Keratinocyte (primary cell): ENCODE results near the gene PLXDC1. TPM values are rescaled to one million over a fixed set of nuclear protein-coding genes. Genes with fewer than 3 reads are reported as not detected.

Source experiments
- DNase-seq: peaks from one replicate; pipeline ENCODE4 v3.0.0-alpha.2; 2011; ENCODE audit warnings: low read depth, missing footprints, low spot score
- FAIRE-seq: peaks from 2 replicates; lab custom pipeline; 2011; peaks lifted over from hg19 to GRCh38; lab: Jason Lieb, UNC
- H2AFZ ChIP-seq: 2 replicates; pipeline ENCODE4 v1.6.0; 2012; ENCODE audit warnings: low read length, control low read depth, inconsistent platforms; ENCODE audit not compliant: control insufficient read depth
- H3K27ac ChIP-seq: 2 replicates; pipeline ENCODE4 v1.5.1; 2011; ENCODE audit warnings: low read length; ENCODE audit not compliant: control insufficient read depth, insufficient read depth
- H3K27me3 ChIP-seq: 3 replicates; pipeline ENCODE4 v1.6.0; 2011; ENCODE audit warnings: low read length; ENCODE audit not compliant: control insufficient read depth, insufficient read depth; ENCODE audit errors: extremely low read depth
- H3K36me3 ChIP-seq, 2 experiments: 2 replicates in 1 of 2; 3 replicates in 1 of 2; pipeline ENCODE4 v1.5.1; 2011; ENCODE audit warnings: low read length in 2 of 2, mild to moderate bottlenecking in 1 of 2; ENCODE audit not compliant: control insufficient read depth in 2 of 2, insufficient read depth in 2 of 2; ENCODE audit errors: extremely low read depth in 1 of 2
- H3K4me1 ChIP-seq: 3 replicates; pipeline ENCODE4 v1.5.1; 2011; ENCODE audit warnings: low read length; ENCODE audit not compliant: control insufficient read depth, insufficient read depth; ENCODE audit errors: extremely low read depth
- H3K4me2 ChIP-seq: 3 replicates; pipeline ENCODE4 v1.6.0; 2011; ENCODE audit warnings: low read depth, low read length; ENCODE audit not compliant: control insufficient read depth, insufficient read depth; ENCODE audit errors: extremely low read depth
- H3K4me3 ChIP-seq, 3 experiments: fragments of 200-600 bp in 1 of 3; sonication (generic) in 1 of 3; 2 replicates in 2 of 3; 3 replicates in 1 of 3; pipeline ENCODE4 v1.5.1; 2011 to 2016; ENCODE audit warnings: low read length in 3 of 3, mild to moderate bottlenecking in 3 of 3, control low read depth in 2 of 3, inconsistent platforms in 1 of 3, low read depth in 1 of 3, mixed read lengths in 1 of 3, mixed run types in 1 of 3, moderate library complexity in 1 of 3; ENCODE audit not compliant: control insufficient read depth in 2 of 3, insufficient read depth in 2 of 3; ENCODE audit errors: extremely low read depth in 1 of 3
- H3K79me2 ChIP-seq: 2 replicates; pipeline ENCODE4 v1.6.0; 2012; ENCODE audit warnings: low read length; ENCODE audit not compliant: control insufficient read depth, insufficient read depth
- H3K9ac ChIP-seq: 3 replicates; pipeline ENCODE4 v1.6.0; 2011; ENCODE audit warnings: low read length; ENCODE audit not compliant: control insufficient read depth, insufficient read depth; ENCODE audit errors: extremely low read depth
- H3K9me1 ChIP-seq: 3 replicates; pipeline ENCODE4 v1.6.0; 2011; ENCODE audit warnings: low read length; ENCODE audit not compliant: control insufficient read depth, insufficient read depth; ENCODE audit errors: extremely low read depth
- H3K9me3 ChIP-seq: 2 replicates; pipeline ENCODE4 v1.5.1; 2012; ENCODE audit warnings: low read depth, low read length; ENCODE audit not compliant: control insufficient read depth
- H4K20me1 ChIP-seq: 3 replicates; pipeline ENCODE4 v1.6.0; 2011; ENCODE audit warnings: low read length; ENCODE audit not compliant: control insufficient read depth, insufficient read depth; ENCODE audit errors: extremely low read depth
- EZH2 ChIP-seq: IDR thresholded peaks from one replicate; pipeline ENCODE4 v1.6.1; 2012; ENCODE audit warnings: inconsistent platforms, mild to moderate bottlenecking, low read length, moderate library complexity
- dilution Hi-C: fragments of 300-500 bp; cut with MboI; formaldehyde crosslinking; loops from one replicate; pipeline ENCODE4 v1.7.0; 2020; ENCODE audit warnings: low sequenced_read_pairs; ENCODE audit not compliant: extremely low pct_ligation_motif_present
- polyA plus RNA-seq, 5 experiments: library from polyadenylated mRNA; depleted of rRNA in 3 of 5; stranded (reverse) in 3 of 5; stranded (forward) in 1 of 5; unstranded in 1 of 5; fragments of >200 nt; gene quantifications; 1 replicate in 1 of 5; 2 replicates in 3 of 5; 3 replicates in 1 of 5; pipeline versions ENCODE4 v1.2.1 to v1.2.3, GENCODE V29; 2011 to 2012; ENCODE audit warnings: missing spikeins in 2 of 5, low read depth in 1 of 5, low replicate concordance in 1 of 5
- TF ChIP-seq, protein P1 (sequence below), 3 experiments: IDR thresholded peaks in 1 of 3; conservative IDR thresholded peaks in 1 of 3; optimal IDR thresholded peaks in 1 of 3; 2 replicates in 2 of 3; 3 replicates in 1 of 3; pipeline versions ENCODE3 to v1.5.1; 2011; ENCODE audit warnings: low read length in 3 of 3, mild to moderate bottlenecking in 3 of 3, moderate library complexity in 2 of 3, control low read depth in 1 of 3, inconsistent platforms in 1 of 3; ENCODE audit not compliant: insufficient read depth in 2 of 3; ENCODE audit errors: extremely low read depth in 1 of 3

PLXDC1 gene
- polyA plus RNA-seq, 1 donor (not counting 4 experiments of a cell fraction or from before 2014, with no cell fraction given), result 0.35 TPM

DNA sequence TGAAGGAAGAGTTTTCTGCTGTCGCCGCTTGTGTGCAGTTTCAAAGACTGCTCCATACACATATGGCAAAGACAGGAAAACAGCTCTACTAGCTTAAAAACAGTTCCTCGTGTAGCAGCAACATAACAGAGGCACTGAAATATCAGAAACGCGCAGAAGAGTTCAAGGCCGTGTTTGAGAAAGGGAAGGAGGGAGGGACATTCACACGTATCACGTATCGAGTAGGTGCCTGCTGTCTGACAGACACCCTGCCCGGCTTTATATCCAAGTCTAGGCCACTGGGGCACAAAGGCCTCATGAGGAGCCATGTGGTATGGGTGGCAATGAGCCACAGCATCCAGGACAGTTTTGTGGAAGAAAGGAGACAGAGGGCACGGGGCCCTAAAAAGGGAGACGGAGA is 50.3 kb downstream of the PLXDC1 start:
- Histone ChIP-seq H3K36me3 (no peaks in the 10 kb centered on the region), H3K9ac (no peak overlapping the region), H3K9me1 (no peaks in the 10 kb centered on the region), H2AFZ (no peak overlapping the region), H3K79me2 (no peaks in the 10 kb centered on the region), H3K27ac (no peak overlapping the region), H3K4me2 (no peak overlapping the region), H3K9me3 (no peaks in the 10 kb centered on the region), H3K4me1 (no peaks in the 10 kb centered on the region), H3K27me3 (peaks cover 16% of the 10 kb centered on the region), H4K20me1 (no peaks in the 10 kb centered on the region), H3K4me3 (no peak overlapping the region)
- dilution Hi-C loops, result no loop called here
- TF ChIP-seq EZH2, result no peak
- TF ChIP-seq, protein P1, sequence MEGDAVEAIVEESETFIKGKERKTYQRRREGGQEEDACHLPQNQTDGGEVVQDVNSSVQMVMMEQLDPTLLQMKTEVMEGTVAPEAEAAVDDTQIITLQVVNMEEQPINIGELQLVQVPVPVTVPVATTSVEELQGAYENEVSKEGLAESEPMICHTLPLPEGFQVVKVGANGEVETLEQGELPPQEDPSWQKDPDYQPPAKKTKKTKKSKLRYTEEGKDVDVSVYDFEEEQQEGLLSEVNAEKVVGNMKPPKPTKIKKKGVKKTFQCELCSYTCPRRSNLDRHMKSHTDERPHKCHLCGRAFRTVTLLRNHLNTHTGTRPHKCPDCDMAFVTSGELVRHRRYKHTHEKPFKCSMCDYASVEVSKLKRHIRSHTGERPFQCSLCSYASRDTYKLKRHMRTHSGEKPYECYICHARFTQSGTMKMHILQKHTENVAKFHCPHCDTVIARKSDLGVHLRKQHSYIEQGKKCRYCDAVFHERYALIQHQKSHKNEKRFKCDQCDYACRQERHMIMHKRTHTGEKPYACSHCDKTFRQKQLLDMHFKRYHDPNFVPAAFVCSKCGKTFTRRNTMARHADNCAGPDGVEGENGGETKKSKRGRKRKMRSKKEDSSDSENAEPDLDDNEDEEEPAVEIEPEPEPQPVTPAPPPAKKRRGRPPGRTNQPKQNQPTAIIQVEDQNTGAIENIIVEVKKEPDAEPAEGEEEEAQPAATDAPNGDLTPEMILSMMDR (optimal IDR thresholded peaks at IDR 0.05 in 1 of 3, IDR thresholded peaks at IDR 0.05 in 1 of 3, conservative IDR thresholded peaks at IDR 0.05 in 1 of 3; ENCODE audit: extremely low read depth in 1 of 3, insufficient read depth in 2 of 3, low read length in 3 of 3), result no peak
- DNase-seq (no peak), FAIRE-seq (no peak)

DNA sequence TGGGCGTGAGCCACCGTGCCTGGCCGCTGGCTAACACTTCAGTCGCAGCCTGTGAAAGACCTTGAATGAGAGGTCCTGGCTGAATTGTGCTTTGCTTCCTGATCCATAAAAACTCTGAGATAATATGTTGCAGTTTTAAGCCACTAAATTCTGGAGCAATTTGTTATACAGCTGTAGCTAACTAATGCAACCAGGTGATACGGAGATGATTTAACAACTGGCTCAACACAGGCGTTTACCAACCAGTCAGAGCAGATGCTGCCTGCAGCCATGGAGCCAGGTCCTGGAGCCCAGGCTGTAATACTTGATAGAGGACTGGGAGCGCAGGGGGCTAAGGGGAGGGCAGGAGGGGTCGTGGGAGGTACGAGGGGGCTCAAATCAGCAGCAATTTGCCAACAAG is 50.9 kb downstream of the PLXDC1 start:
- H3K4me3 ChIP-seq, result no peak overlapping the region
- H3K27ac ChIP-seq, result no peak overlapping the region
- FAIRE-seq (no peak), DNase-seq (no peak)
- no peak for TF ChIP-seq EZH2
- TF ChIP-seq, protein P1 (optimal IDR thresholded peaks at IDR 0.05 in 1 of 3, IDR thresholded peaks at IDR 0.05 in 1 of 3, conservative IDR thresholded peaks at IDR 0.05 in 1 of 3; ENCODE audit: extremely low read depth in 1 of 3, insufficient read depth in 2 of 3, low read length in 3 of 3), result no peak
- dilution Hi-C loops, result no loop called here
- no peaks in the 10 kb centered on the region for H3K9me1 ChIP-seq
- peaks cover 15% of the 10 kb centered on the region for H3K27me3 ChIP-seq
- no peak overlapping the region for H3K9ac ChIP-seq
- no peak overlapping the region for H2AFZ ChIP-seq
- H3K79me2 ChIP-seq, result no peaks in the 10 kb centered on the region
- H3K4me2 ChIP-seq, result no peak overlapping the region
- no peaks in the 10 kb centered on the region for H3K36me3 ChIP-seq
- no peaks in the 10 kb centered on the region for H3K4me1 ChIP-seq
- no peaks in the 10 kb centered on the region for H4K20me1 ChIP-seq
- H3K9me3 ChIP-seq, result no peaks in the 10 kb centered on the region
